WTC11 (cell line): ENCODE results near the gene TNFAIP8L1. TPM values are rescaled to one million over a fixed set of nuclear protein-coding genes. Genes with fewer than 3 reads are reported as not detected.
A peak's percentile ranks its signal among the peaks of the same experiment; 100 is the strongest.

Experiments
- ATAC-seq: fragments of 200-7000 bp; cut with Tn5 transposase; 2 replicates; pipeline ENCODE4 v1.10.0; 2021; ENCODE audit warnings: mild to moderate bottlenecking, moderate library complexity
- CTCF ChIA-PET: fragments of 300-600 bp; sonication (Branson Sonifier 250); formaldehyde crosslinking; loops from one replicate; lab custom pipeline; 2021; ENCODE audit warnings: antibody characterized with exemption; lab: Charles Lee
- POLR2A ChIA-PET: fragments of 350-600 bp; sonication (Branson Sonifier 250); formaldehyde crosslinking; loops from one replicate; lab custom pipeline; 2021; ENCODE audit warnings: antibody characterized with exemption; lab: Charles Lee
- DNase-seq: peaks from one replicate; pipeline ENCODE4 v3.0.0; 2021; ENCODE audit warnings: low spot score
- H3K27ac Mint-ChIP-seq: 2 replicates; pipeline ENCODE4 v1.8.0; 2021; ENCODE audit warnings: mixed read lengths
- H3K27me3 Mint-ChIP-seq: 2 replicates; pipeline ENCODE4 v1.8.0; 2021; ENCODE audit warnings: low read depth, mild to moderate bottlenecking, moderate library complexity, mixed read lengths
- H3K36me3 Mint-ChIP-seq: 2 replicates; pipeline ENCODE4 v1.8.0; 2021; ENCODE audit warnings: mixed read lengths
- H3K4me1 Mint-ChIP-seq: 2 replicates; pipeline ENCODE4 v1.8.0; 2022; ENCODE audit warnings: mixed read lengths
- H3K4me3 Mint-ChIP-seq: 2 replicates; pipeline ENCODE4 v1.8.0; 2021; ENCODE audit warnings: mild to moderate bottlenecking, moderate library complexity, mixed read lengths
- H3K9me3 Mint-ChIP-seq: 2 replicates; pipeline ENCODE4 v1.8.0; 2021; ENCODE audit warnings: mixed read lengths
- ESRRA ChIP-seq: sonication (generic); formaldehyde crosslinking; IDR thresholded peaks from 2 replicates; pipeline ENCODE4 v1.8.1; 2022; ENCODE audit warnings: mild to moderate bottlenecking, missing genetic modification reagents, borderline replicate concordance
- IRF2 ChIP-seq: sonication (generic); formaldehyde crosslinking; IDR thresholded peaks from 2 replicates; pipeline ENCODE4 v1.8.0; 2022; ENCODE audit warnings: low read depth, missing genetic modification reagents, borderline replicate concordance
- KAT7 ChIP-seq: sonication (generic); formaldehyde crosslinking; IDR thresholded peaks from 2 replicates; pipeline ENCODE4 v1.8.1; 2023; ENCODE audit warnings: missing genetic modification reagents, mild to moderate bottlenecking, borderline replicate concordance
- MXD4 ChIP-seq: fragments of 250-450 bp; sonication (Bioruptor Pico); IDR thresholded peaks from 2 replicates; pipeline ENCODE4 v1.8.0; 2021; ENCODE audit warnings: mild to moderate bottlenecking, moderate library complexity, borderline replicate concordance
- OVOL2 ChIP-seq: fragments of 250-450 bp; sonication (Bioruptor Pico); IDR thresholded peaks from 2 replicates; pipeline ENCODE4 v1.9.0; 2021; ENCODE audit warnings: mild to moderate bottlenecking, borderline replicate concordance
- SP1 ChIP-seq: sonication (generic); formaldehyde crosslinking; conservative IDR thresholded peaks from 2 replicates; pipeline ENCODE4 v1.8.1; 2022; ENCODE audit warnings: missing genetic modification reagents
- ZNF121 ChIP-seq: sonication (generic); formaldehyde crosslinking; IDR thresholded peaks from 2 replicates; pipeline ENCODE4 v1.8.0; 2023; ENCODE audit warnings: missing genetic modification reagents
- ZNF263 ChIP-seq: sonication (generic); formaldehyde crosslinking; IDR thresholded peaks from 2 replicates; pipeline ENCODE4 v1.8.1; 2022; ENCODE audit warnings: low read depth, mild to moderate bottlenecking, moderate library complexity, missing genetic modification reagents
- total RNA-seq: library from RNA; stranded (reverse); gene quantifications from 3 replicates; pipeline ENCODE4 v1.2.3, GENCODE V29; 2021
- TF ChIP-seq, protein P1 (sequence below): fragments of 200-600 bp; IDR thresholded peaks from 2 replicates; pipeline ENCODE4 v1.8.0; 2022; ENCODE audit warnings: antibody characterized with exemption
- TF ChIP-seq, protein P2 (sequence below): sonication (generic); formaldehyde crosslinking; IDR thresholded peaks from 2 replicates; pipeline ENCODE4 v1.8.1; 2022; ENCODE audit warnings: low read depth, mild to moderate bottlenecking, moderate library complexity, missing genetic modification reagents, borderline replicate concordance
- TF ChIP-seq, protein P3 (sequence below): sonication (generic); formaldehyde crosslinking; IDR thresholded peaks from 2 replicates; pipeline ENCODE4 v1.8.1; 2023; ENCODE audit warnings: mild to moderate bottlenecking, missing genetic modification reagents, moderate library complexity
- TF ChIP-seq, protein P4 (sequence below): fragments of 250-450 bp; sonication (Bioruptor Pico); IDR thresholded peaks from 2 replicates; pipeline ENCODE4 v1.9.0; 2021; ENCODE audit warnings: mild to moderate bottlenecking
- TF ChIP-seq, protein P5 (sequence below): fragments of 250-450 bp; sonication (Bioruptor Pico); IDR thresholded peaks from 2 replicates; pipeline ENCODE4 v1.8.0; 2021; ENCODE audit warnings: mild to moderate bottlenecking
- TF ChIP-seq, protein P6 (sequence below): sonication (generic); formaldehyde crosslinking; IDR thresholded peaks from 2 replicates; pipeline ENCODE4 v1.8.1; 2022; ENCODE audit warnings: missing genetic modification reagents, borderline replicate concordance

Gene TNFAIP8L1
- total RNA-seq, 1 experiment from 2014 or later = 8.7 TPM

DNA sequence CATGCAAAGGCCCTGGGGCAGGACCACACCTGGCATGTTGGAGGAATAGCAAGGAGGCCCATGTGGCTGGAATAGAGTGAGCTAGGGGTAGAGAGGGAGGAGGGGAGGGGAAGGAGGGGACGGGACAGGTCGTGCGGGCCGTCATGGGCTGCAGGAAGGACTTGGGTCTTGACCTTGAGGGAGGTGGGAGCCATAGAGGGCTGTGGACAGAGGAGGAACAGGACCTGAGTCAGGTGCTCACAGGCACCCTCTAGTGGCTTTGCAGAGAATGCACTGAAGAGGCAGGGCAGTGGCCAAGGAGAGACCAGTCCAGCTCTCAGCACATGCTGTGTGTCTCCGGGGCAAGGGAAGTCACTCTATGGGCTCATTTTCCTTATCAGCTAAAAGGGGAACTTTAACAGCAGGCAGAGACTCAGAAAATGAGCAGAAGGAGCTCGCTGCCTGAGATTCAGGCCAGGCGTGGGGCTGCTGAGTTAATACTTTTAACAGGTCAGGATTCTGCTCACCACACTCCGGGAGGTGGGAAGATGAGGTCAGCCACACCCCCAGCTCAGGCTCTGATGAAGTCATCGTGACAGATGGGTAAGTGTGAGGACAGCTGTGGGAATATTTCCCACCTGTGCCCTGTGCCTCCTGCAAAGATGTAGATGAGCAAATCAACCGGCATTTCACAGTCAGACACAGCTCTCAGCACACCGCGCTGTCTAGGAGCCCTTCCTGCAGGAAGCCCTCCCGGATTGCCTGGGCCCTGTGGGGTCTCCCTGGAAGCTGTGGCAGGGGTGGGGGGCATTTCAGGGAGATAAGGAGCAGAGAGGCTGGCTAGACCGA lies 6.0 kb upstream of the TNFAIP8L1 start (continued):
- TF ChIP-seq ZNF263 (CRISPR knock-in tag) (no peak), IRF2 (no peak), ZNF121 (peak; percentile 75), OVOL2 (CRISPR knock-in tag) (no peak), SP1 (CRISPR knock-in tag) (peak; percentile 51; the same call in 1 of the 2 replicates), MXD4 (CRISPR knock-in tag) (peak; percentile 78; the same call in 1 of the 2 replicates)
- TF ChIP-seq, protein P1, sequence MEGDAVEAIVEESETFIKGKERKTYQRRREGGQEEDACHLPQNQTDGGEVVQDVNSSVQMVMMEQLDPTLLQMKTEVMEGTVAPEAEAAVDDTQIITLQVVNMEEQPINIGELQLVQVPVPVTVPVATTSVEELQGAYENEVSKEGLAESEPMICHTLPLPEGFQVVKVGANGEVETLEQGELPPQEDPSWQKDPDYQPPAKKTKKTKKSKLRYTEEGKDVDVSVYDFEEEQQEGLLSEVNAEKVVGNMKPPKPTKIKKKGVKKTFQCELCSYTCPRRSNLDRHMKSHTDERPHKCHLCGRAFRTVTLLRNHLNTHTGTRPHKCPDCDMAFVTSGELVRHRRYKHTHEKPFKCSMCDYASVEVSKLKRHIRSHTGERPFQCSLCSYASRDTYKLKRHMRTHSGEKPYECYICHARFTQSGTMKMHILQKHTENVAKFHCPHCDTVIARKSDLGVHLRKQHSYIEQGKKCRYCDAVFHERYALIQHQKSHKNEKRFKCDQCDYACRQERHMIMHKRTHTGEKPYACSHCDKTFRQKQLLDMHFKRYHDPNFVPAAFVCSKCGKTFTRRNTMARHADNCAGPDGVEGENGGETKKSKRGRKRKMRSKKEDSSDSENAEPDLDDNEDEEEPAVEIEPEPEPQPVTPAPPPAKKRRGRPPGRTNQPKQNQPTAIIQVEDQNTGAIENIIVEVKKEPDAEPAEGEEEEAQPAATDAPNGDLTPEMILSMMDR = peak; percentile 90
- TF ChIP-seq, protein P2, sequence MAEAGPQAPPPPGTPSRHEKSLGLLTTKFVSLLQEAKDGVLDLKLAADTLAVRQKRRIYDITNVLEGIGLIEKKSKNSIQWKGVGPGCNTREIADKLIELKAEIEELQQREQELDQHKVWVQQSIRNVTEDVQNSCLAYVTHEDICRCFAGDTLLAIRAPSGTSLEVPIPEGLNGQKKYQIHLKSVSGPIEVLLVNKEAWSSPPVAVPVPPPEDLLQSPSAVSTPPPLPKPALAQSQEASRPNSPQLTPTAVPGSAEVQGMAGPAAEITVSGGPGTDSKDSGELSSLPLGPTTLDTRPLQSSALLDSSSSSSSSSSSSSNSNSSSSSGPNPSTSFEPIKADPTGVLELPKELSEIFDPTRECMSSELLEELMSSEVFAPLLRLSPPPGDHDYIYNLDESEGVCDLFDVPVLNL (CRISPR knock-in tag) = no peak
- TF ChIP-seq, protein P3, sequence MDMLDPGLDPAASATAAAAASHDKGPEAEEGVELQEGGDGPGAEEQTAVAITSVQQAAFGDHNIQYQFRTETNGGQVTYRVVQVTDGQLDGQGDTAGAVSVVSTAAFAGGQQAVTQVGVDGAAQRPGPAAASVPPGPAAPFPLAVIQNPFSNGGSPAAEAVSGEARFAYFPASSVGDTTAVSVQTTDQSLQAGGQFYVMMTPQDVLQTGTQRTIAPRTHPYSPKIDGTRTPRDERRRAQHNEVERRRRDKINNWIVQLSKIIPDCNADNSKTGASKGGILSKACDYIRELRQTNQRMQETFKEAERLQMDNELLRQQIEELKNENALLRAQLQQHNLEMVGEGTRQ (CRISPR knock-in tag) = no peak
- TF ChIP-seq, protein P4, sequence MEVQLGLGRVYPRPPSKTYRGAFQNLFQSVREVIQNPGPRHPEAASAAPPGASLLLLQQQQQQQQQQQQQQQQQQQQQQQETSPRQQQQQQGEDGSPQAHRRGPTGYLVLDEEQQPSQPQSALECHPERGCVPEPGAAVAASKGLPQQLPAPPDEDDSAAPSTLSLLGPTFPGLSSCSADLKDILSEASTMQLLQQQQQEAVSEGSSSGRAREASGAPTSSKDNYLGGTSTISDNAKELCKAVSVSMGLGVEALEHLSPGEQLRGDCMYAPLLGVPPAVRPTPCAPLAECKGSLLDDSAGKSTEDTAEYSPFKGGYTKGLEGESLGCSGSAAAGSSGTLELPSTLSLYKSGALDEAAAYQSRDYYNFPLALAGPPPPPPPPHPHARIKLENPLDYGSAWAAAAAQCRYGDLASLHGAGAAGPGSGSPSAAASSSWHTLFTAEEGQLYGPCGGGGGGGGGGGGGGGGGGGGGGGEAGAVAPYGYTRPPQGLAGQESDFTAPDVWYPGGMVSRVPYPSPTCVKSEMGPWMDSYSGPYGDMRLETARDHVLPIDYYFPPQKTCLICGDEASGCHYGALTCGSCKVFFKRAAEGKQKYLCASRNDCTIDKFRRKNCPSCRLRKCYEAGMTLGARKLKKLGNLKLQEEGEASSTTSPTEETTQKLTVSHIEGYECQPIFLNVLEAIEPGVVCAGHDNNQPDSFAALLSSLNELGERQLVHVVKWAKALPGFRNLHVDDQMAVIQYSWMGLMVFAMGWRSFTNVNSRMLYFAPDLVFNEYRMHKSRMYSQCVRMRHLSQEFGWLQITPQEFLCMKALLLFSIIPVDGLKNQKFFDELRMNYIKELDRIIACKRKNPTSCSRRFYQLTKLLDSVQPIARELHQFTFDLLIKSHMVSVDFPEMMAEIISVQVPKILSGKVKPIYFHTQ (CRISPR knock-in tag) = no peak
- TF ChIP-seq, protein P5, sequence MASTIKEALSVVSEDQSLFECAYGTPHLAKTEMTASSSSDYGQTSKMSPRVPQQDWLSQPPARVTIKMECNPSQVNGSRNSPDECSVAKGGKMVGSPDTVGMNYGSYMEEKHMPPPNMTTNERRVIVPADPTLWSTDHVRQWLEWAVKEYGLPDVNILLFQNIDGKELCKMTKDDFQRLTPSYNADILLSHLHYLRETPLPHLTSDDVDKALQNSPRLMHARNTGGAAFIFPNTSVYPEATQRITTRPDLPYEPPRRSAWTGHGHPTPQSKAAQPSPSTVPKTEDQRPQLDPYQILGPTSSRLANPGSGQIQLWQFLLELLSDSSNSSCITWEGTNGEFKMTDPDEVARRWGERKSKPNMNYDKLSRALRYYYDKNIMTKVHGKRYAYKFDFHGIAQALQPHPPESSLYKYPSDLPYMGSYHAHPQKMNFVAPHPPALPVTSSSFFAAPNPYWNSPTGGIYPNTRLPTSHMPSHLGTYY = peak; percentile 83; the same call in 1 of the 2 replicates
- TF ChIP-seq, all 79 proteins: peak for 12

DNA sequence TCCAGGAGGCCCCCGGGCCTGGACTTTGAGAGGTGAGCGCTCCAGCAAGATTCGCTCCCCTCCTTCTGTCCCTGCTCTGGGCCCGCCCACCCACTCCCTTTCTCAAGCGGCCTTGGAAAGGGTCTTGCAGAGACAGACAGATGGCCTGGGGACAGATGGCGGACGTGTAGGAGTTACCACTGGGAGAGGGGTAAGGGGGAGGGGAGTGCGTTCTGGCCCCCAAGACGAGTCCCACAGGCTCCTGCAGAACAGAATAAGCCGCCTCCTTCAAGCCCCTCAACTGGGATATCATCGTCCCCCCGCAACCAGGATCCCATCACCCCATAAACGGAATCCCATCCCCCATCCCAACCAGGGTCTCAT lies 3.6 kb upstream of the TNFAIP8L1 start:
- H3K9me3 Mint-ChIP-seq = no peaks in the 10 kb centered on the region
- H3K36me3 Mint-ChIP-seq = no peaks in the 10 kb centered on the region
- ATAC-seq = no peak
- ChIA-PET CTCF (interaction anchor here (0.6 to 3.4 kb wide), 32 partner anchors 8 to 283 kb away, joined by 3 to 217 read pairs (median 8); partner anchors contain the start of genes CHAF1A, HDGFL2, LRG1 and MYDGF), POLR2A (interaction anchor here (1.1 to 1.5 kb wide), 2 partner anchors 51 to 59 kb away, joined by 3 to 6 read pairs; no protein-coding TSS in a partner anchor)
- H3K4me1 Mint-ChIP-seq = peaks cover 20% of the 10 kb centered on the region
- H3K27me3 Mint-ChIP-seq = peaks cover 54% of the 10 kb centered on the region
- DNase-seq = no peak
- no peak for TF ChIP-seq ESRRA (CRISPR knock-in tag)
- no peak for TF ChIP-seq KAT7 (CRISPR knock-in tag)
- TF ChIP-seq OVOL2 (CRISPR knock-in tag) = no peak
- TF ChIP-seq, protein P6, sequence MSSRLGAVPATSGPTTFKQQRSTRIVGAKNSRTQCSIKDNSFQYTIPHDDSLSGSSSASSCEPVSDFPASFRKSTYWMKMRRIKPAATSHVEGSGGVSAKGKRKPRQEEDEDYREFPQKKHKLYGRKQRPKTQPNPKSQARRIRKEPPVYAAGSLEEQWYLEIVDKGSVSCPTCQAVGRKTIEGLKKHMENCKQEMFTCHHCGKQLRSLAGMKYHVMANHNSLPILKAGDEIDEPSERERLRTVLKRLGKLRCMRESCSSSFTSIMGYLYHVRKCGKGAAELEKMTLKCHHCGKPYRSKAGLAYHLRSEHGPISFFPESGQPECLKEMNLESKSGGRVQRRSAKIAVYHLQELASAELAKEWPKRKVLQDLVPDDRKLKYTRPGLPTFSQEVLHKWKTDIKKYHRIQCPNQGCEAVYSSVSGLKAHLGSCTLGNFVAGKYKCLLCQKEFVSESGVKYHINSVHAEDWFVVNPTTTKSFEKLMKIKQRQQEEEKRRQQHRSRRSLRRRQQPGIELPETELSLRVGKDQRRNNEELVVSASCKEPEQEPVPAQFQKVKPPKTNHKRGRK (CRISPR knock-in tag) = no peak
- no peak overlapping the region for H3K27ac Mint-ChIP-seq
- H3K4me3 Mint-ChIP-seq = peak overlapping the region; percentile 65
